CD8-positive, alpha-beta memory T cell (primary cell): ENCODE measurements around the gene MED31. TPM values are rescaled to one million over a fixed set of nuclear protein-coding genes. Genes with fewer than 3 reads are reported as not detected.

Experiments
- polyA plus RNA-seq: library from polyadenylated mRNA; unstranded; fragments of 300-500 nt; fragmentation: Illumina TruSeq; gene quantifications from one replicate; pipeline ENCODE4 v1.2.3, GENCODE V29; 2021
- total RNA-seq, 2 experiments: library from RNA; stranded (reverse); gene quantifications; one replicate each; pipeline ENCODE4 v1.2.3, GENCODE V29; 2021

Gene MED31
- total and polyA plus RNA-seq, 3 experiments from 2014 or later: 24.8 to 36.5 (median 29.5) TPM

Other genes with a start within 250 kb of the MED31 start
- not detected for gene AIPL1, start 216.5 kb downstream of the MED31 start, total RNA-seq
- not detected for gene AIPL1, start 216.5 kb downstream of the MED31 start, polyA plus RNA-seq
- 1 to 10 TPM; 1.6 to 1.8 TPM for gene PIMREG, start 207.2 kb downstream of the MED31 start, total RNA-seq
- gene PIMREG, start 207.2 kb downstream of the MED31 start, polyA plus RNA-seq: not detected
- gene PITPNM3, start 95.0 kb downstream of the MED31 start, total RNA-seq: under 1 TPM; 0.40 to 0.50 TPM
- not detected for gene PITPNM3, start 95.0 kb downstream of the MED31 start, polyA plus RNA-seq
- gene KIAA0753, start 10.9 kb downstream of the MED31 start, total RNA-seq: 10 to 100 TPM; 18.6 to 20.8 TPM
- gene KIAA0753, start 10.9 kb downstream of the MED31 start, polyA plus RNA-seq: 1.8 TPM
- gene TXNDC17, start 10.5 kb downstream of the MED31 start, total RNA-seq: 100 to 1,000 TPM; 105 to 110 TPM
- 98.0 TPM for gene TXNDC17, start 10.5 kb downstream of the MED31 start, polyA plus RNA-seq
- gene C17orf100, start 157 bp upstream of the MED31 start, total RNA-seq: 1 to 10 TPM; 2.0 to 2.1 TPM
- gene C17orf100, start 157 bp upstream of the MED31 start, polyA plus RNA-seq: 4.7 TPM
- not detected for gene SLC13A5, start 61.8 kb upstream of the MED31 start, total RNA-seq
- gene SLC13A5, start 61.8 kb upstream of the MED31 start, polyA plus RNA-seq: not detected
- gene XAF1, start 104.4 kb upstream of the MED31 start, total RNA-seq: 1 to 10 TPM; 5.8 TPM
- 45.8 TPM for gene XAF1, start 104.4 kb upstream of the MED31 start, polyA plus RNA-seq
- not detected for gene FBXO39, start 124.6 kb upstream of the MED31 start, total RNA-seq
- not detected for gene FBXO39, start 124.6 kb upstream of the MED31 start, polyA plus RNA-seq
- not detected for gene TEKT1, start 180.1 kb upstream of the MED31 start, total RNA-seq
- gene TEKT1, start 180.1 kb upstream of the MED31 start, polyA plus RNA-seq: not detected